CD8-positive, alpha-beta memory T cell (primary cell): ENCODE results near the gene PTPRJ. TPM values are rescaled to one million over a fixed set of nuclear protein-coding genes. Genes with fewer than 3 reads are reported as not detected.

Experiments used
- CTCF ChIA-PET: fragments of 350-600 bp; sonication (Branson Sonifier 250); formaldehyde crosslinking; loops from one replicate; lab custom pipeline; 2021; ENCODE audit warnings: antibody characterized with exemption; lab: Charles Lee
- POLR2A ChIA-PET: fragments of 350-600 bp; sonication (Branson Sonifier 250); formaldehyde crosslinking; loops from one replicate; lab custom pipeline; 2021; ENCODE audit warnings: antibody characterized with exemption; lab: Charles Lee
- DNase-seq, 5 donors: peaks; one replicate each; pipeline versions ENCODE4 v3.0.0 to v3.0.0-alpha.2; 2020 to 2022; ENCODE audit warnings: mixed read lengths in 1 of 5
- H3K27ac ChIP-seq: one replicate; pipeline ENCODE4 v1.7.0; 2013; ENCODE audit warnings: low read depth, mild to moderate bottlenecking, low read length, moderate library complexity
- H3K27me3 ChIP-seq: 2 replicates; pipeline ENCODE4 v1.7.0; 2013; ENCODE audit warnings: low read length, mild to moderate bottlenecking; ENCODE audit not compliant: insufficient read depth, poor library complexity, severe bottlenecking
- H3K36me3 ChIP-seq: 2 replicates; pipeline ENCODE4 v1.7.0; 2013; ENCODE audit warnings: mild to moderate bottlenecking, low read length, moderate library complexity; ENCODE audit not compliant: insufficient read depth
- H3K4me1 ChIP-seq: 2 replicates; pipeline ENCODE4 v1.7.0; 2013; ENCODE audit warnings: mild to moderate bottlenecking, low read length, moderate library complexity; ENCODE audit not compliant: insufficient read depth
- H3K4me3 ChIP-seq: 2 replicates; pipeline ENCODE4 v1.7.0; 2013; ENCODE audit warnings: mild to moderate bottlenecking, low read length
- H3K9me3 ChIP-seq: 2 replicates; pipeline ENCODE4 v1.7.0; 2013; ENCODE audit warnings: mild to moderate bottlenecking, low read length
- H3K27ac Mint-ChIP-seq, 8 donors: one replicate each; pipeline ENCODE4 v1.8.0; 2020 to 2021; ENCODE audit warnings: mixed read lengths in 8 of 8, mild to moderate bottlenecking in 6 of 8, inconsistent platforms in 3 of 8, moderate library complexity in 3 of 8
- H3K27me3 Mint-ChIP-seq, 2 donors: one replicate each; pipeline ENCODE4 v1.8.0; 2020 to 2021; ENCODE audit warnings: mixed read lengths in 2 of 2, mild to moderate bottlenecking in 1 of 2, moderate library complexity in 1 of 2
- H3K36me3 Mint-ChIP-seq, 3 donors: one replicate each; pipeline ENCODE4 v1.8.0; 2020 to 2021; ENCODE audit warnings: mixed read lengths in 3 of 3, inconsistent platforms in 1 of 3, mild to moderate bottlenecking in 1 of 3
- H3K4me1 Mint-ChIP-seq, 3 donors: one replicate each; pipeline ENCODE4 v1.8.0; 2020 to 2021; ENCODE audit warnings: mixed read lengths in 3 of 3, inconsistent platforms in 1 of 3, mild to moderate bottlenecking in 1 of 3
- H3K4me3 Mint-ChIP-seq, 7 donors: one replicate each; pipeline ENCODE4 v1.8.0; 2020 to 2021; ENCODE audit warnings: mixed read lengths in 7 of 7, mild to moderate bottlenecking in 6 of 7, moderate library complexity in 4 of 7, inconsistent platforms in 2 of 7
- H3K9me3 Mint-ChIP-seq, 5 donors: one replicate each; pipeline ENCODE4 v1.8.0; 2020 to 2022; ENCODE audit warnings: mixed read lengths in 5 of 5, mild to moderate bottlenecking in 3 of 5, moderate library complexity in 2 of 5, inconsistent platforms in 1 of 5
- polyA plus RNA-seq: library from polyadenylated mRNA; unstranded; fragments of 300-500 nt; fragmentation: Illumina TruSeq; gene quantifications from one replicate; pipeline ENCODE4 v1.2.3, GENCODE V29; 2021
- total RNA-seq, 2 experiments: library from RNA; stranded (reverse); gene quantifications; one replicate each; pipeline ENCODE4 v1.2.3, GENCODE V29; 2021

The PTPRJ gene
- total and polyA plus RNA-seq, 3 experiments from 2014 or later: 16.0 to 25.6 (median 25.1) TPM

- Mint-ChIP-seq H3K27ac (peak overlapping the region in 2 of 8 donors; percentile 17), H3K27me3 (no peaks in the 10 kb centered on the region), H3K4me3 (no peak overlapping the region), H3K9me3 (peaks cover 6 to 16% (median 11%) of the 10 kb centered on the region in 5 donors), H3K4me1 (peaks cover 0 to 4% (median 4%) of the 10 kb centered on the region in 3 donors), H3K36me3 (peaks cover 27 to 92% (median 42%) of the 10 kb centered on the region in 3 donors)
- Histone ChIP-seq H3K36me3 (peaks cover 47% of the 10 kb centered on the region), H3K27me3 (no peaks in the 10 kb centered on the region), H3K27ac (no peak overlapping the region), H3K4me1 (no peaks in the 10 kb centered on the region), H3K9me3 (no peaks in the 10 kb centered on the region), H3K4me3 (no peak overlapping the region)
- ChIA-PET CTCF (no interaction called here), POLR2A (no interaction called here)
- no peak for DNase-seq
Observed at GRCh38 chr11:48148749-48149148, 168.4 kb downstream of the PTPRJ start.

- CTCF ChIA-PET: no interaction called here
Observed at GRCh38 chr11:48150213-48150612, 169.9 kb downstream of the PTPRJ start.

DNA sequence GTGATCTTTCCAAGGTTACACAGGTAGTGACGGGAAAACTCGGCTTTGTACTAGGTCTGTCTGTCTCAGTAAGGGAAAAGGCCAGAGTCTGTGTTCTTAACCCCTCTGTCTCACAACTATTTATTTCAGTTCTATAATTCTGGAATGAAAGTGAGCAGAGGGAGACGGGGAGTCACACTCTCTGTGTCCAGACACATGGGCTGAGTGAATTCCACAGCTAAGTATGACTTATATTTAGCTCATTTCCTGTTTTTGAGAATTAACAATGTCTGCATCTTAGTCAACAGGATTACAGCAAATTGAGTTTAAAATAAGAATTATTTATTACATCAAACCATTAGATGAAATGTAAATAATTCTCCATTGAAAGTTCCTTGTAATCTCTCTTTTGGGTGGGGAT lies 173.8 kb downstream of the PTPRJ start:
- DNase-seq: no peak
- no peak overlapping the region for H3K4me3 Mint-ChIP-seq
- H3K27me3 ChIP-seq: no peaks in the 10 kb centered on the region
- H3K4me3 ChIP-seq: no peak overlapping the region
- H3K27ac Mint-ChIP-seq: peak overlapping the region in 3 of 8 donors; percentile 16 to 51 (median 41)
- no peaks in the 10 kb centered on the region for H3K9me3 ChIP-seq
- no peak overlapping the region for H3K27ac ChIP-seq
- no peaks in the 10 kb centered on the region for H3K27me3 Mint-ChIP-seq
- no peaks in the 10 kb centered on the region for H3K4me1 ChIP-seq
- H3K36me3 ChIP-seq: peaks cover 44% of the 10 kb centered on the region
- ChIA-PET CTCF (no interaction called here), POLR2A (no interaction called here)
- H3K9me3 Mint-ChIP-seq: peaks cover 12 to 25% (median 17%) of the 10 kb centered on the region in 5 donors
- peaks cover 48 to 90% (median 48%) of the 10 kb centered on the region in 3 donors for H3K36me3 Mint-ChIP-seq
- peaks cover 0 to 2% (median 0%) of the 10 kb centered on the region in 3 donors for H3K4me1 Mint-ChIP-seq

More at GRCh38 chr11:48150213-48150612, 169.9 kb downstream of the PTPRJ start:
- no peaks in the 10 kb centered on the region for H3K4me1 ChIP-seq
- Mint-ChIP-seq H3K4me1 (peaks cover 0 to 4% (median 4%) of the 10 kb centered on the region in 3 donors), H3K27ac (peak overlapping the region in 1 of 8 donors; percentile 46), H3K4me3 (no peak overlapping the region), H3K36me3 (peaks cover 39 to 92% (median 49%) of the 10 kb centered on the region in 3 donors), H3K9me3 (peaks cover 12 to 25% (median 17%) of the 10 kb centered on the region in 5 donors), H3K27me3 (no peaks in the 10 kb centered on the region)
- no peak overlapping the region for H3K27ac ChIP-seq
- POLR2A ChIA-PET: no interaction called here
- no peaks in the 10 kb centered on the region for H3K9me3 ChIP-seq
- H3K27me3 ChIP-seq: no peaks in the 10 kb centered on the region
- no peak overlapping the region for H3K4me3 ChIP-seq
- H3K36me3 ChIP-seq: peaks cover 47% of the 10 kb centered on the region
- no peak for DNase-seq

DNA sequence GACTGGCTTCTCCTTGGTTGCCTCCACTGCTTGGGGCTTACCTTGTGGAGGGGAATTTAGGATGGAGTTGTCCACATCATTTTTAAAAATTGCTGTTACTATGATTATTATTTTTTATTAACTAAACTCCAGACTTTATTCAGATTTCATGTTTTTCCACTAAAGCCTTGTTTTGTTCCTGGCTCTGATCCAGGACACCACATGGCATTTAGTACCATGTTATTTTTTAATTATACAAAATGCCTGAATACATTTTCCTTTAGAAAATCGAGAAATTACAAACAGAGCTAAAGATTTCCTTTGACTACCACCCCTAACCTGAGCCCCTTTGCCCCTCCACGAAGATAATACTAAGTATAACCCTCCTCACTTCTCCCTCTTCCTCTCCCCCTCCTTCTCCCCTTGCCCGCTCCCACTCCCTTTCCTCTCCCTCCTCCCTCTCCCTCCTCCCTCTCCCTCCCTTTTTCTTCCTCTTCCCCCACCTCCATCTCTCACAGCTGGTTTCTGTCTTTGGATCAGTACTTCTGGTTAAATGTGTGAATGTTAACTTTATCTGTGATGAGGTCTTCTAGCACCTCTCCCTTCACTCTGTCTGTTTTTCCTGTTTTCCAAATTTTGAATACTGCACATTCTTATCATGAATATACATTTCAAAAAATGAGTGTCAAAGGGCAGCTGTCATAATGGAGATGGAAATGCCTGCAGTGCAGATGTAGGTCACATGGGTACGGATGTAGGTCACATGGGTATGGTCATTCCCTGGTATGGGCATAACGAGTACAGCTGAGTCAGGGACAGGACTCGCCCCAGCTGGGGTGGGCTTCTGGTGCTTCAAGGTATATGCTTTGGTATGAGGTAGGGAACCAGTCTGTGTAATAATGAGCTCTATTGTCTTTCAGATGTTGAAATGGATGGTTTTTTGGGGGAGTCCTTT lies 181.9 kb downstream of the PTPRJ start:
- Histone ChIP-seq H3K27me3 (no peaks in the 10 kb centered on the region), H3K4me3 (no peak overlapping the region), H3K4me1 (no peaks in the 10 kb centered on the region), H3K36me3 (peaks cover 20% of the 10 kb centered on the region), H3K27ac (no peak overlapping the region), H3K9me3 (no peaks in the 10 kb centered on the region)
- peak overlapping the region in 6 of 8 donors; percentile 5 to 79 (median 54) for H3K27ac Mint-ChIP-seq
- ChIA-PET POLR2A (no interaction called here), CTCF (no interaction called here)
- no peaks in the 10 kb centered on the region for H3K9me3 Mint-ChIP-seq
- no peak for DNase-seq
- H3K36me3 Mint-ChIP-seq: peaks cover 7 to 81% (median 40%) of the 10 kb centered on the region in 3 donors
- no peak overlapping the region for H3K4me3 Mint-ChIP-seq
- no peaks in the 10 kb centered on the region for H3K4me1 Mint-ChIP-seq
- H3K27me3 Mint-ChIP-seq: no peaks in the 10 kb centered on the region

DNA sequence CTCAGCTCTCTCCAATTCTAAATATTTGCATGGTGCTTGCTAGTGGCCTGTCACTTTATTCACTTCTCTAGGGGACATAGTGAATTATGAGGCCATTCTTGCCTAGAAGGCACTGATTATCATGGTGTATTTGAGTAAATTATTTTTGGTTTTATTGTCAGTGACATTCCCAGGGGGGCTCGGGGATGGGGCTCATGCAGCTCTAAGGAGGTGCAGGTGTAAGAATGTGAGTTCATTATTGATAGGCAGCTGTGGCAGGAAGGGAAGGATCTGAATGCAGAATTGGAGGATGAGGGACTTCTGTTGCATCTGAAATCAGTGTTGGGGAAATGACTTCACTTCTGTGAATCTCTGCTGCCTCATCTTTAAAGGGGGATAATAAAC lies 182.5 kb downstream of the PTPRJ start:
- peak overlapping the region in 7 of 8 donors; percentile 5 to 68 (median 53) for H3K27ac Mint-ChIP-seq
- no peaks in the 10 kb centered on the region for H3K9me3 ChIP-seq
- H3K4me1 ChIP-seq: no peaks in the 10 kb centered on the region
- peaks cover 16% of the 10 kb centered on the region for H3K36me3 ChIP-seq
- H3K4me3 ChIP-seq: no peak overlapping the region
- peaks cover 4 to 82% (median 40%) of the 10 kb centered on the region in 3 donors for H3K36me3 Mint-ChIP-seq
- no peak overlapping the region for H3K4me3 Mint-ChIP-seq
- H3K9me3 Mint-ChIP-seq: no peaks in the 10 kb centered on the region
- H3K4me1 Mint-ChIP-seq: no peaks in the 10 kb centered on the region
- no peak overlapping the region for H3K27ac ChIP-seq
- H3K27me3 Mint-ChIP-seq: no peaks in the 10 kb centered on the region
- H3K27me3 ChIP-seq: no peaks in the 10 kb centered on the region
- CTCF ChIA-PET: interaction anchor here (1.4 kb wide), 1 partner anchor 10 kb away, joined by 3 read pairs; no protein-coding TSS in a partner anchor
- DNase-seq: no peak
- POLR2A ChIA-PET: no interaction called here

DNA sequence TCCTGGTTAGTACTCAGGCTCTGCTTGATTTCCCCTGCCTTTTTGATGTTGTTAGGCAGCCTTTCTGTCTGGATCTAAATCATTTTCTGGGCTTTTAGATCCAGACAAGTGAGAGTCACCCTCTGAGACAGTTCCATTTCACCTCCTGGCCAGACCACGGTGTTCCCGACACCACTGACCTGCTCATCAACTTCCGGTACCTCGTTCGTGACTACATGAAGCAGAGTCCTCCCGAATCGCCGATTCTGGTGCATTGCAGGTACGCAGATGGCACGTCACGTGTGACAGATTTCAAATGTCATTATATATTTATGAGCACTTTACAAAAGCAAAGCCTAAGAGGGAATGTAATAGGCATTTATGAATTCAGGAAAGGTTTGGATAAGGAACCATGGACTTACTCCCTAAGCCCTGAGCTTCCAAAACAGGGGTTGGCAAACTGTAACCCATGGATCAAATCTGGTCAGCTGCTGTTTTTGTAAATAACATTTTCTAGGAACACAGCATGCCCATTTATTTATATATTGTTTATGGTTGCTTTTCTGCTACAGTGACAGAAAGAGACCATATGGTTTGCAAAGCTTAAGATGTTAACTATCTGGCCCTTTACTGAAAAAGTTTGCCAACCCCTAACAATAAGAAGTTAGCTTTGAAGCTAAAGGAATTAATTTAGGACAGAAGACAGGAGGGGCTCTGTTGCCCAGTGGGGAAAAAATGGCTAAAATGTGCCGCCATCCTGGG lies 183.2 kb downstream of the PTPRJ start:
- H3K9me3 Mint-ChIP-seq: no peaks in the 10 kb centered on the region
- Histone ChIP-seq H3K27ac (no peak overlapping the region), H3K36me3 (peaks cover 16% of the 10 kb centered on the region), H3K27me3 (no peaks in the 10 kb centered on the region), H3K4me1 (no peaks in the 10 kb centered on the region), H3K9me3 (no peaks in the 10 kb centered on the region), H3K4me3 (no peak overlapping the region)
- no peaks in the 10 kb centered on the region for H3K27me3 Mint-ChIP-seq
- H3K27ac Mint-ChIP-seq: peak overlapping the region in 5 of 8 donors; percentile 12 to 76 (median 51)
- no peak for DNase-seq
- POLR2A ChIA-PET: no interaction called here
- CTCF ChIA-PET: interaction anchor here (1.4 kb wide), 1 partner anchor 9 kb away, joined by 3 read pairs; no protein-coding TSS in a partner anchor
- no peak overlapping the region for H3K4me3 Mint-ChIP-seq
- H3K36me3 Mint-ChIP-seq: peaks cover 4 to 80% (median 42%) of the 10 kb centered on the region in 3 donors
- H3K4me1 Mint-ChIP-seq: no peaks in the 10 kb centered on the region

- no peak overlapping the region for H3K4me3 Mint-ChIP-seq
- Histone ChIP-seq H3K9me3 (no peaks in the 10 kb centered on the region), H3K36me3 (peaks cover 16% of the 10 kb centered on the region), H3K27ac (no peak overlapping the region), H3K4me1 (no peaks in the 10 kb centered on the region), H3K27me3 (no peaks in the 10 kb centered on the region), H3K4me3 (no peak overlapping the region)
- H3K36me3 Mint-ChIP-seq: peaks cover 4 to 82% (median 38%) of the 10 kb centered on the region in 3 donors
- H3K27me3 Mint-ChIP-seq: no peaks in the 10 kb centered on the region
- ChIA-PET CTCF (no interaction called here), POLR2A (no interaction called here)
- no peak for DNase-seq
- peak overlapping the region in 1 of 8 donors; percentile 35 for H3K27ac Mint-ChIP-seq
- H3K9me3 Mint-ChIP-seq: no peaks in the 10 kb centered on the region
- peaks cover 2 to 6% (median 3%) of the 10 kb centered on the region in 3 donors for H3K4me1 Mint-ChIP-seq
Observed at GRCh38 chr11:48164836-48165235, 184.5 kb downstream of the PTPRJ start.
